NK-92 (cell line): ENCODE measurements around the gene PRG3.
"Not testable (repeated sequence)": the region's sequence is repeated elsewhere in the genome, so short reads cannot be mapped to it uniquely, and the experiment has no call there.

Source experiments
- DNase-seq: peaks from one replicate; lab custom pipeline; 2025; ENCODE audit not compliant: unreplicated experiment; lab: John Stamatoyannopoulos, UW

Gene PRG3

DNA sequence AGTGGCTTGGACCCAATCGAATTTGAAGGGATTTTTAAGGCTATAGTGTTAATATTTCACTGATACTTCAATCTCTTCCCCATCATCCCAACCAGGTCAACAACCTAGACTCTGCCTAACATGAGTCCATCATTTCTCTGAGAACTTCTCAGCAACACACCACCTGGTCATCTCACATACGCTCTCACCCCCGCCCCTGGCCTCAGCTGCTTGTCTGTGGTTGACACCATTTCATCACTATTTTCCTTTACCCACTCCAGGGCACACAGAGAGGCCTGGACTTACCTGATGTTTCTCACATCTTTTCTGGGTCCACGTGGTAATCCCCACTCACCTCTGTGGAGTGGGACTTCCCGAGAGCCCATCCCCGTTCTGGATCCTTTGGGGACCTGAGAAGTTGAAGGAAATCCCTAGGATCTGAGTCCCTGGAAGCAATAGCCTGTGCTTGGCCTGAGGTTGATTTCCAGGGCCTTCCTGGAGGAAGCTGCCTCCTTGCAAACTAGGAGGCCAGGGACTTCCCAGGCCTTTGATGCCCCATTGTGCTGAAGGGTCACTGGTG is 39.6 kb downstream of the PRG3 start:
- DNase-seq = no peak

DNA sequence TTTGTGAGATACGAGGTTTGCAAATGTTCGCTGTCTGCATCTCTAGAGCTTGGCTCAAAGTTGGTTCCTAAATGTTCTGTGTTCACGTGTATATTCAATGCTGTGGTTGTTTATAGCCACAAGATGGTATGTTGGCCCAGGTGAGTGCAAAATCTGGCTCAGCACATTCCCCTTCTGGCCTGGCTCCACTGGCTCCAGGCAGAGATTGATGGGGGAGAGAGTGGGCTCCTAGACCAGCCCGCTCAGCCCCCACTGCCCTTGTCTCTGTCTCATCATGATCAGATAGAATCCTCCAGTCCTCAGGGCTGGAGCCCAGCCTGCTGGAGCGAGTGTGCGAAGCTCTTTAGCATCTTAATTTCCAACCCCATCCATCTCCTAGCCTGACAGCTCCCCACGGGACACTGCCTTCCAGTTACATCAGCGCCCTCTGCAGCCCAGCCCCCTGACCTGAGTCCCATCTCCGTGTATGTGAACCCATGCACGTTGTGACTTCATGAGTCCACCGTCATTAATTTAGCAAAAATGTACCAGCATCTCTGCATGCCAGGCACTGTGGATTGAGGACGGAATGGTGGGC is 40.8 kb downstream of the PRG3 start:
- no peak for DNase-seq

DNA sequence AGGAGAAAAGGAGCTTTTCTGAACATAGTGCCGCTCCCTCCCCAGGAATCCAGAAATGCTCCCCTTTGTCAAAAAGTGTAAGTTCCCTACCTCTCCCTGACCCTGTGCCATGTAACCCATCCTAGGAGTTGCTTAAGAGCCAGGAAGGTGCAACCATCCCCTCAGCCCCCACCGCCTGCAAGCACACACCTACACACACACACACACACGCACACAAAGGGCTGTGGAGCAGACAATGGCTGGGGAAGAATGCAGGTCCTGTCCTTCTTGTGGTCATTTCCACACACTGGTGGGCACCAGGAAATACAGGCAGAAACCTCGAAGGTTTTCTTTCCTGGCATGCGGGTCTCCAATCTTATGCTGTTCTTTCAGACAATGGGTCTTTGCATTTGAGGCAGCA is 41.6 kb downstream of the PRG3 start:
- no peak for DNase-seq

DNA sequence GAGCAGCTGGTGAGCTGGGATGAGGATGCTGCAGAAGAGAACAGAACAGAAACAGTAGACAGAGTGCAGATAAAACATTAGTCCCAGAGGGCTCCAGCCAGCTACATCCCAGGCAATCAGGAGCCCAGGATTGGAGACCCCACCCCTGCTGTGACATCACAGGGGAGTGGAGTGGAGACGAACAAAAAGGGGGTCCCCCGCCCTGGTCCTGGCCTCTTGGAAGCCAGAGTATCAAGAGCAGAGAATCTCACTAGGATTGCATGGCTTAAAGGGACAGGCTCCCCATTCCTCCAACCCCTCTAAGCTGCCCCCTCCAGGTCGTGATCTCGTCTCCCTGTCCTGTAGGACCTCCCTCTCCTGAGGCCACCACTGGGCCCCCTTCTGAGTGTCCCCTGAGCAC is 42.8 kb downstream of the PRG3 start, which contains the start of gene P2RX3:
TSS of gene P2RX3 (plus strand) at position 211 of the 400 bp plus-strand sequence. CDS start 199 bp downstream, outside the sequence.
- no peak for DNase-seq

DNA sequence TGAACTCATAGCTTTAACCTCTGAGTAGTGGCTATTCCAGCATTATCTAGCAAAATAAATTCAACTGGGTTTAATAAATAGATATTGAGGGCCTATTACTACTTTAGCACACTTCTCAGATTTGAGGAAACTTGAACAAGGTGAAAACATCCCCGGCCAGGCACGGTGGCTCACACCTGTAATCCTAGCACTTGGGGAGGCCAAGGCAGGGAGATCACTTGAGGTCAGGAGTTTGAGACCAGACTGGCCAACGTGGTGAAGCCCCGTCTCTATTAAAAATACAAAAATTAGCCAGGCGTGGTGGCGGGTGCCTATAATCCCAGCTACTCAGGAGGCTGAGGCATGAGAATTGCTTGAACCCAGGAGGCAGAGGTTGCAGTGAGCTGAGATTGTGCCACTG is 44.1 kb downstream of the PRG3 start:
- not testable (repeated sequence) for DNase-seq

DNA sequence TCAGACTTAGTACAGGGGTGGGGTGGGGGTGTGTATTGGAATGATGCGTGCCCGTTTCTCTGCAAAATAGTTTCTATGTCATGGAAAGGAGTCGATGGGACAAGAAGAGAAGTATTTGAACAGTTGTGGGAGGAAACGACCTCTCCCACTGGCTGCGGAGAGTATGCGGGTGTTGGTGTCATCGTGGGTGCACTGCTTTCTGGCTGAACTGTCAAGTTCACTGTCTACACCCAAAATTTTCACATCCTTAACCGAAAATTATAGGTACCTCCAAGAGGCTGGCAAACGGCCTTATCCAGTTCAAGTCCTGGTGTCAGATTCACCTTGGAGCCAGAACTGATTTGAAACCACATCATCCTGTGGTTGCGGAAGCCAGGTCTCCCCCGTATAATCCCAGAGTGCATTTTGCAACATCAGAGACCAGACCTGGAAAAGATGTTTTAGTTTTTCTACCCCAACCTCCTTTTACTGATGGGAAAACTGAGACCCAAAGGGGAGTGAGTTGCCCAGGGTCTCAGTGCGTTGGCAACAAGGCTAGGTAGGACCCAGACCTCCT is 44.8 kb downstream of the PRG3 start:
- no peak for DNase-seq

DNA sequence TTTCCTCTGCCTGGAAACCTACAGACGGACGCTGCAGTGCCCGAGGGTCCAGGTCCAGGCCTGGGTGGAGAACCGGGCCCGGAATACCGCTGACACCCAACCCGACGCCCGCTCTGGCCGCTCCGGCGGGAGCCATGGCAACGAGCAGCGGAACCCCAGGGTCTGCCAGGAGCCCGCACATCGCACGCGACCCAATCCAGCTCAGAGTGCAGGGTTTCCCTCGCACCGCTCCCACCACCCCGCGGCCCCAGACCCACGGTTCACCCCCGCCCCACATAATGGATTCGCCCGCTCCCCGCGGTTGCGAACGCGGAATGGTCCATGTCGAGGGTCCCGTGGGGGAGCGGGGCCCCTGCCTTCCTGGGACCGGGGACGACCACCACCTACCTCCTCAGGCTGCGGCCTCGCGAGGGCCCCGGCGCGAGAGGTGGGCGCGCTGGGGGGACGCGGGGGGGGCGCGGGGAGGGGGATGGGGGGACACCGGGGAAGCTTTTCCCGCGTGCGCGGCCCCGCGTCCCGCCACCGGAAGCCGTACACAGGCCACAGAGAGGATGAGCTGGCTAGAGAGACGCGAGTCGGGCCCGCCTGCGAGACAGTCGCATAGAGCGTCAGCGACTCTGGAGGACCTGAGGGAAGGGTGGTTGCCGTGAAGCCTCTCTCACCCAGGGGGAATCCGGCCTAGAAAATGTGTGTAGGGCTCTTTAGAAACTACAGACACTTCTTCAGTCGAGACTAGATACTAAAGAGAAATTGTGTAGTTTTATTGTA is 45.4 kb downstream of the PRG3 start, which contains the start of gene SSRP1:
TSS of gene SSRP1 (minus strand) at position 550 of the 768 bp plus-strand sequence. CDS start 771 bp downstream, outside the sequence.
- DNase-seq = no peak

DNA sequence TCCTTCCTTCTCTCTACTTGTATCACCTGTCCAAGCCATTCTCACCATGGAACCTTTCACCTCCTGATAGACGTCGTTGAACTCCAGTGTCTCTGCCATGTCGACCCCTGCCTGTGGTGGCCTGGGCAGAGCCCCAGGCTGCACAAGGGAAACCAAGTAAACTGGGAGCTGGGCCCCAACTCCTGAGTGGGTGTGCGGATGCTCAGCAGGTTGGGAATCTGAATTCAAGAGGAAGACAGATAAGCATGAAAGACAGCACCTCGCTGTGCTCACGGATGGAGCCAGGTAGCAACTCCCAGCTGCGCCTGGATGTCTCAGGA is 46.0 kb downstream of the PRG3 start:
- no peak for DNase-seq

DNA sequence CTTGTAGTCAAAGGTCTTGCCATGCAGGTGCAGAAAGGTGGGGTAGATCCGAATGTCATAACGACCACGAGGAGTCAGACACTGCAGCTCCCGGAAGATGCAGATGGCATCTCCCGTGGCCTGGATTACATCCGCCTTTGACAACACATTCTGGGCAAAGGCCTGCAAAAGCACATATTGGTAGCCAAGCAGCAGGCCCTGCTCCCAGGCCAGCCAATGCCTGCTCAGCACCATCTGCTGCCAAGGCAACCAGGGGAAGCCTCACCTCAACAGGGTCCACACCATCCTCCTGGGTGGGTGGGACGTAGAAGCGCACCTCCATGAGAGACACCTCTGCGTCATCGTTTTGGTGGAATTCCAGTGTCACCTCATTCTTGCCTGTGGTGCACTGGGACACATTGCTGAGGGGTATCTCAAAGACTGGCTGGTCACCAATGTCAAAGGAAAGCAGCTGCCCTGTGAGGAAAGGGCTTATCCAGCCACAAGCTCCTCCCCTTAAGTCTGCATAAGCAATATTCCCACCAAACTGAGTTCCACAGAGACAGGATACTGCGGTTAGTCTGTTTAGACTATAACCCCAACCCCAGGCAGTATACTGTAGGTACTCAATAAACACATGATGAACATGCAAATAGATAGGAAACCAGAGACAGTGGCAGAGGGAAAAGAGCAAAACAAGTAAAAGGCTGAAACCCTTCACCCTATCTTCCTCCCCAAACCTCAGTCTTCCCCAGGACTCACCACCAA is 48.1 kb downstream of the PRG3 start:
- no peak for DNase-seq

DNA sequence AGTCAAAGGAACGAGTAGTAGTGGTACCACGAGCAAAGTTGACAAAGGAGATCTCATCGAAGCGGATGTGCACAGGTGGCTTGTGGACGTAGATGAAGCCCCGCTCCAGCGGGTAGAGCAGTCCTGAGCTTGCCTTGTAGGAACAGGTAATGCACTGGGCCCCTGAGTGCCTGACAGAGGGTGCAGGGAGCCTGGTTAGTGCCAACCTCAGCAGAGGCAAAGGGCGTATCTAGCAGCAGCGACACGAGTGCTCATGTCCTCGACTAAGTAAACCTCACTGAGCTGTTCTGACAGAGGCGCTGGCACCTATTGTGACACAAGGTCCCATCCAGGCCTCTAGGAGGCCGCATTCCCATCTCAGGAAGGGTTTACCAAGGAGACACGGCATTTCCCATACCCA is 49.2 kb downstream of the PRG3 start:
- DNase-seq = no peak

DNA sequence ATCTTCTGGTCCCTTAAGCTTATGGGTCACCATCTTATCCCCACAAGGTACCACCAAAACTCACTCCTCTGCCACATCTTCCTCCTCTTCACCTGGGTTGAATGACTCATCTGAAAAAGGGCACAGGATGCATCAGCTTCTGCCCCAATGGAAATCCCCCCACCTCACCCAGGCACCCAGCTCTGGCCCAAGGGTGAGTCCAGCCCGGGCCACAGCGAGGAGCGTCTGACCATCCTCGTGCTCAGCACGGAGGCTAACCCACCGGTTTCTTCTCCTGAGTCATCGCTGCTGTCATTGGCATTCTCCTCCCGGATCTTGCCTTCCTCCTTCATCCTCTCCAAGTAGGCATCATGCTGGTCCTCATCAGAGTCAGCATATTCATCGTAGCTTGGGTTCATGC is 50.9 kb downstream of the PRG3 start:
- no peak for DNase-seq

DNA sequence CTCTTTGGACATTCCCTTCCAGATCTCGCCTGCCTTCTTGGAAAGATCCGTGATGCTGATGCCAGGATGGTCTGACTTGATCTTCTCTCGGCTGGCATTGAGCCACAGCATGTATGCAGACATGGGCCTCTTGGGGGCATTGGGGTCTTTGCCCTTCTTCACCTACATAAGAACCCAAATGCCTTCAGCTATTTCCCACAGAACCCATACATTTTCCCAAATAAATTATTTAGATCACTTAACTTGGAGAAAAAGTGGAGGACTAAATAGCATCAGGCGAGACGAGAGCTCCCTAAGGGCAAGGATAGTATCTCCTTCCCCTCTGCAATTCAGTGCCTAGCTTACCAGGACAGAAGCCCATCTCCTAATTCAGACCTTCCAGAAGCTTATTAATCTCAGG is 53.2 kb downstream of the PRG3 start:
- DNase-seq = no peak
